Activated naive CD4-positive, alpha-beta T cell treated with anti-CD3 and anti-CD28 coated beads, Interleukin-2, amount 10 ng/mL, durations not matched to agents 7 days and 5 days (primary cell): ENCODE data around the gene PDLIM1.
A peak's percentile ranks its signal among the peaks of the same experiment; 100 is the strongest.

Source experiments
- CTCF ChIA-PET: fragments of 350-600 bp; sonication (Branson Sonifier 250); formaldehyde crosslinking; loops from one replicate; lab custom pipeline; 2021; ENCODE audit warnings: antibody characterized with exemption; lab: Charles Lee
- DNase-seq: peaks from one replicate; pipeline ENCODE4 v3.0.0-alpha.2; 2020
- H3K27ac Mint-ChIP-seq: one replicate; pipeline ENCODE4 v1.8.0; 2021; ENCODE audit warnings: mild to moderate bottlenecking, moderate library complexity, mixed read lengths
- H3K27me3 Mint-ChIP-seq: one replicate; pipeline ENCODE4 v1.8.0; 2021; ENCODE audit warnings: mild to moderate bottlenecking, mixed read lengths
- H3K36me3 Mint-ChIP-seq: one replicate; pipeline ENCODE4 v1.8.0; 2021; ENCODE audit warnings: mixed read lengths
- H3K4me1 Mint-ChIP-seq: one replicate; pipeline ENCODE4 v1.8.0; 2021; ENCODE audit warnings: mixed read lengths
- H3K4me3 Mint-ChIP-seq: one replicate; pipeline ENCODE4 v1.8.0; 2021; ENCODE audit warnings: mild to moderate bottlenecking, moderate library complexity, mixed read lengths
- H3K9me3 Mint-ChIP-seq: one replicate; pipeline ENCODE4 v1.8.0; 2021; ENCODE audit warnings: mixed read lengths

The PDLIM1 gene

GRCh38 chr10:95260397-95260881 is 30.4 kb downstream of the PDLIM1 start:
- H3K9me3 Mint-ChIP-seq = peaks cover 2% of the 10 kb centered on the region
- H3K27me3 Mint-ChIP-seq = peaks cover 8% of the 10 kb centered on the region
- no peak for DNase-seq
- peaks cover 6% of the 10 kb centered on the region for H3K36me3 Mint-ChIP-seq
- no peaks in the 10 kb centered on the region for H3K4me1 Mint-ChIP-seq
- no peak overlapping the region for H3K27ac Mint-ChIP-seq
- CTCF ChIA-PET = interaction anchor here (1.1 kb wide), 2 partner anchors 10 to 14 kb away, joined by 3 to 6 read pairs; no protein-coding TSS in a partner anchor
- no peak overlapping the region for H3K4me3 Mint-ChIP-seq

- Mint-ChIP-seq H3K27ac (no peak overlapping the region), H3K36me3 (peaks cover 6% of the 10 kb centered on the region), H3K4me1 (no peaks in the 10 kb centered on the region), H3K9me3 (peaks cover 2% of the 10 kb centered on the region), H3K27me3 (peaks cover 8% of the 10 kb centered on the region), H3K4me3 (no peak overlapping the region)
- DNase-seq = no peak
- CTCF ChIA-PET = no interaction called here
These were observed 33.0 kb downstream of the PDLIM1 start for GRCh38 chr10:95257849-95258248.

DNA sequence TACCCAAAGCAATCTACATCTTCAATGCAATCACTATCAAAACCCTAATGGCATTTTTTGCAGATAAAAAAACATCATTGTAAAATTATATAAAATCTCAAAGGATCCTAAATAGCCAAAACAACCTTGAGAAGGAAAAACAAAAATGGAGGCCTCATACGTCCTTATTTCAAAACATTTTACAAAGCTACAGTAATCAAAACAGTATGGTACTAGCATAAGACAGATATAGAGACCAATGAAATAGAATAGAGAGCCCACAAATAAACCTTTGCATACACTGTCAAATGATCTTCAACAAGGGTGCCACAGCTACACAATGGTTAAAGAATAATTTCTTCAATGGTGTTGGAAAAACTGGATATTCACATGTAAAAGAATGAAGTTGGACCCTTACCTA is 34.5 kb downstream of the PDLIM1 start:
- Mint-ChIP-seq H3K27ac (no peak overlapping the region), H3K36me3 (peaks cover 6% of the 10 kb centered on the region), H3K4me1 (no peaks in the 10 kb centered on the region), H3K9me3 (peaks cover 2% of the 10 kb centered on the region), H3K27me3 (peaks cover 8% of the 10 kb centered on the region), H3K4me3 (no peak overlapping the region)
- CTCF ChIA-PET = interaction anchor here (2.9 kb wide), 1 partner anchor 10 kb away, joined by 11 read pairs; no protein-coding TSS in a partner anchor
- no peak for DNase-seq

GRCh38 chr10:95254629-95255028 is 36.2 kb downstream of the PDLIM1 start:
- DNase-seq = no peak

DNA sequence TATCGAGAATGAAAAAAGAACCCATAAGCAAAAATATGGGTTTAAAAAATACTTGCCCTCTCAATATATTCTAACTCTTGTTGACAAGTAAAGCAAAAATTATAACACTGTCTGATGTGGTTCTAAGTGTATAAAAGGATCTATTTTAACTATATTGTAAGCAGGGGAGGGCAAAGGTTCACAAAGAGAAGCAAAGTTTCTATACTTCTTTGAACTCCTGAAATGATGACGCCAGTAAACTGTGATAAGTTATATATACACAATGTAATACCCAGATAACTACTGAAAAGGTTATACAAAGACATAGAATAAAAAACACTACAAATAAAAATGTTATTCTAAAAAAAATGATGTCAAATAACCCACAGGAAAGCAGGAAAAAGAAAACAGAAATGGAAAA is 37.1 kb downstream of the PDLIM1 start:
- H3K4me3 Mint-ChIP-seq = no peak overlapping the region
- H3K4me1 Mint-ChIP-seq = no peaks in the 10 kb centered on the region
- H3K36me3 Mint-ChIP-seq = peaks cover 6% of the 10 kb centered on the region
- H3K27ac Mint-ChIP-seq = no peak overlapping the region
- CTCF ChIA-PET = interaction anchor here (2.9 kb wide), 1 partner anchor 7 kb away, joined by 11 read pairs; no protein-coding TSS in a partner anchor
- no peak for DNase-seq
- H3K27me3 Mint-ChIP-seq = peaks cover 14% of the 10 kb centered on the region
- H3K9me3 Mint-ChIP-seq = peaks cover 2% of the 10 kb centered on the region

More at GRCh38 chr10:95254629-95255028, 36.2 kb downstream of the PDLIM1 start:
- no peak overlapping the region for H3K4me3 Mint-ChIP-seq
- no peaks in the 10 kb centered on the region for H3K4me1 Mint-ChIP-seq
- no peak overlapping the region for H3K27ac Mint-ChIP-seq
- H3K9me3 Mint-ChIP-seq = peaks cover 2% of the 10 kb centered on the region
- H3K27me3 Mint-ChIP-seq = peaks cover 11% of the 10 kb centered on the region
- peaks cover 6% of the 10 kb centered on the region for H3K36me3 Mint-ChIP-seq
- CTCF ChIA-PET = interaction anchor here (2.9 kb wide), 1 partner anchor 8 kb away, joined by 11 read pairs; no protein-coding TSS in a partner anchor

- peaks cover 6% of the 10 kb centered on the region for H3K36me3 Mint-ChIP-seq
- CTCF ChIA-PET = no interaction called here
- DNase-seq = no peak
- no peak overlapping the region for H3K4me3 Mint-ChIP-seq
- peaks cover 2% of the 10 kb centered on the region for H3K9me3 Mint-ChIP-seq
- peaks cover 15% of the 10 kb centered on the region for H3K27me3 Mint-ChIP-seq
- no peak overlapping the region for H3K27ac Mint-ChIP-seq
- H3K4me1 Mint-ChIP-seq = no peaks in the 10 kb centered on the region
These were observed 37.8 kb downstream of the PDLIM1 start for GRCh38 chr10:95253007-95253406.

DNA sequence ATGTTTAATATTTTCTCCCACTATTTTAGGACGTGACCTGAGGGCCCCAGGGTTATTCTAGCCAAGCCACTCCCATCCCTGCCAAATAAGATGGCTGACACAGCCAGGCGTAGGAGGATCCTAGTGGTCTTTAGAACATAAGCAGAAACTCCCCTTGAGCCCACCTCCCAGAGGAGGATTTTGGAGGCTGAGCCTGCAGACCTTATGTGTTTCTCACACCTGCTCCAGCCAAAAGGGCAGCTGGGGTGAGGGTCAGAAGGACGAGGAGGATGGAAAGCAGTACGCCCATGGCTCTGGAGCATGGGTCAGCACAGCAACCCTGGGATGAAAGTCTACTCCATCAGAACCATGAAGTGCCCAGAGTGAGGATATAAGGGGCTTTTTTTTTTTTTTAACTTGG is 39.9 kb downstream of the PDLIM1 start:
- Mint-ChIP-seq H3K9me3 (no peaks in the 10 kb centered on the region), H3K4me3 (no peak overlapping the region), H3K27me3 (peaks cover 13% of the 10 kb centered on the region), H3K4me1 (peaks cover 9% of the 10 kb centered on the region), H3K27ac (no peak overlapping the region), H3K36me3 (no peaks in the 10 kb centered on the region)
- no peak for DNase-seq
- CTCF ChIA-PET = no interaction called here

GRCh38 chr10:95249467-95249866 is 41.3 kb downstream of the PDLIM1 start:
- no peaks in the 10 kb centered on the region for H3K36me3 Mint-ChIP-seq
- H3K4me3 Mint-ChIP-seq = no peak overlapping the region
- peaks cover 11% of the 10 kb centered on the region for H3K27me3 Mint-ChIP-seq
- CTCF ChIA-PET = interaction anchor here (16.0 kb wide), 1 partner anchor 114 kb away, joined by 320 read pairs; no protein-coding TSS in a partner anchor
- peaks cover 20% of the 10 kb centered on the region for H3K4me1 Mint-ChIP-seq
- no peak overlapping the region for H3K27ac Mint-ChIP-seq
- no peaks in the 10 kb centered on the region for H3K9me3 Mint-ChIP-seq
- no peak for DNase-seq

- H3K27ac Mint-ChIP-seq = no peak overlapping the region
- no peaks in the 10 kb centered on the region for H3K9me3 Mint-ChIP-seq
- H3K4me1 Mint-ChIP-seq = peaks cover 20% of the 10 kb centered on the region
- H3K36me3 Mint-ChIP-seq = no peaks in the 10 kb centered on the region
- DNase-seq = no peak
- no peak overlapping the region for H3K4me3 Mint-ChIP-seq
- CTCF ChIA-PET = interaction anchor here (16.0 kb wide), 1 partner anchor 114 kb away, joined by 320 read pairs; no protein-coding TSS in a partner anchor
- H3K27me3 Mint-ChIP-seq = peaks cover 11% of the 10 kb centered on the region
These were observed 41.8 kb downstream of the PDLIM1 start for GRCh38 chr10:95248989-95249388.

DNA sequence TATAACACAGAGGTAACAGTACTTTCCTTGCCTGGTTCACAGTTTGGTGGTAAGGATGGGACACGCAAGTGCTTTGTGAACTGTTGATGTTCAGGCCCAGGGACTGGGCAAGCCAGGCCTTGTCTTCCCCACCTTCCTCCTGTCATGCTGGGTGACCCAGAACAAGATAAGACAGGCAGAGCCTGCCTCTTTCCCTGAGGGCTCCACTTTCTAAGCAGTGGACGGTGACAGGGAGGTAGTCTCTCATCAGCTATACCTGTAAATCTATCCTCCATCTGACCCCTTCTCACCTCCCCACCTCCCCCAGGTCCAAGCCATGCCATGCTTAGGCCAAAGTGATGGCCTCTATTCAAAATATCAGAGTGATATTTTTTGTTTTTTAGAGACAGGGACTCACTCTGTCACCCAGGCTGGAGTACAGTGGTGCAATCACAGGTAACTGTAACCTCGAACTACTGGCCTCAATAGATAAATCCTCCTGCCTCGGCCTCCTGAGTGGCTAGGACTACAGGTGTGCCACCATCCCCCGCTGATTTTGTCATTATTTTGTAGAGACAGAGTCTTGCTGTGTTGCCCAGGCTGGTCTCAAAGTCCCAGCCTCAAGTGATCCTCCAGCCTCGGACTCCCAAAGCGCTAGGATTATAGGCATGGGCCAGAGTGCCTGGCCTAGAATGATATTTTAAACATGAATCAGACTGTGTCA is 42.8 kb downstream of the PDLIM1 start:
- Mint-ChIP-seq H3K4me3 (no peak overlapping the region), H3K27me3 (peaks cover 11% of the 10 kb centered on the region), H3K9me3 (no peaks in the 10 kb centered on the region), H3K36me3 (no peaks in the 10 kb centered on the region), H3K4me1 (peaks cover 20% of the 10 kb centered on the region), H3K27ac (no peak overlapping the region)
- CTCF ChIA-PET = interaction anchor here (0.8 to 16.0 kb wide), 6 partner anchors 14 to 126 kb away, joined by 3 to 320 read pairs (median 23); no protein-coding TSS in a partner anchor
- no peak for DNase-seq

DNA sequence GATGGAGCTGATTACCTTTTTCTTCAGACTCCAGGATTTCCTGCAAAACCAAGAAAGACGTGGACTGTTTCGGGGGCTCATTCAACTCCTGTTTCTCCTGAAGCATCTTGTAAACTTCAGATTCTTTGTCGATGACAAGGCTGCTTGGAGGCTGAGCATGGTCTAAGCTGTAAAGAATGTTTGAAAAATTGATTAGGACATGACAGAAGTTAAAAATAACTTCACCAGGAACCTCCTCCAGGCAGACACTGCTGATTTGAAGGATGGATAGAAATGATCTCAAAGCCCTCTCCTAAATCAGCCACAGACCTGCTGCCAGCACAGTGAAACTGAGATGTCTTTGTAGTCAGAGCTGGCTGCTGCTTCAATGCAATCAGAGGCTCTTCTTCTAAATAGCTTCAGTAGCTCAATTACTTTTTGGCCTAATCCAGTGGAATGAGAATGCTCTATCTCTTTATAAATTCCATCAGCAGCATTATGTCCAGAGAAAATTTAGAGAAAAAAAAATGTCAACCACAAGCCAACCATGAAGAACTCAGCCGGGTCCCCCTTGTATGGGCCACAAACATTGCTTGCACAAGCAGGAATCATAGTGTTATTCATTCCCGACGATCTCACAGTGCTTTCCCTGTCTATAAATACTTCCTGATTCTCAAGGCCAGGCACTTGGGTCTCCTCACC is 43.5 kb downstream of the PDLIM1 start:
- Mint-ChIP-seq H3K27ac (no peak overlapping the region), H3K9me3 (no peaks in the 10 kb centered on the region), H3K36me3 (no peaks in the 10 kb centered on the region), H3K27me3 (peaks cover 11% of the 10 kb centered on the region), H3K4me1 (peaks cover 20% of the 10 kb centered on the region), H3K4me3 (no peak overlapping the region)
- CTCF ChIA-PET = interaction anchor here (0.8 to 16.0 kb wide), 14 partner anchors 8 to 149 kb away, joined by 3 to 320 read pairs (median 11); no protein-coding TSS in a partner anchor
- no peak for DNase-seq

- peak; percentile 80 for DNase-seq
- CTCF ChIA-PET = interaction anchor here (0.5 to 16.0 kb wide), 21 partner anchors 9 to 150 kb away, joined by 3 to 320 read pairs (median 3); no protein-coding TSS in a partner anchor
- peaks cover 11% of the 10 kb centered on the region for H3K27me3 Mint-ChIP-seq
- no peak overlapping the region for H3K4me3 Mint-ChIP-seq
- H3K27ac Mint-ChIP-seq = no peak overlapping the region
- no peaks in the 10 kb centered on the region for H3K9me3 Mint-ChIP-seq
- H3K36me3 Mint-ChIP-seq = no peaks in the 10 kb centered on the region
- peaks cover 20% of the 10 kb centered on the region for H3K4me1 Mint-ChIP-seq
These were observed 44.2 kb downstream of the PDLIM1 start for GRCh38 chr10:95246582-95247051.

GRCh38 chr10:95245425-95246055 is 45.3 kb downstream of the PDLIM1 start:
- peaks cover 8% of the 10 kb centered on the region for H3K27me3 Mint-ChIP-seq
- no peaks in the 10 kb centered on the region for H3K9me3 Mint-ChIP-seq
- H3K4me1 Mint-ChIP-seq = peaks cover 20% of the 10 kb centered on the region
- no peak overlapping the region for H3K4me3 Mint-ChIP-seq
- no peak for DNase-seq
- CTCF ChIA-PET = interaction anchor here (0.8 to 16.0 kb wide), 19 partner anchors 8 to 235 kb away, joined by 3 to 320 read pairs (median 3); no protein-coding TSS in a partner anchor
- H3K27ac Mint-ChIP-seq = no peak overlapping the region
- H3K36me3 Mint-ChIP-seq = no peaks in the 10 kb centered on the region
